ENCODE results near the gene NGEF. TPM values are rescaled to one million over a fixed set of nuclear protein-coding genes. Genes with fewer than 3 reads are reported as not detected.
"Not testable (repeated sequence)": the region's sequence is repeated elsewhere in the genome, so short reads cannot be mapped to it uniquely, and the experiment has no call there.

NGEF gene
- total RNA-seq, 1 experiment from 2014 or later: 35.4 TPM

DNA sequence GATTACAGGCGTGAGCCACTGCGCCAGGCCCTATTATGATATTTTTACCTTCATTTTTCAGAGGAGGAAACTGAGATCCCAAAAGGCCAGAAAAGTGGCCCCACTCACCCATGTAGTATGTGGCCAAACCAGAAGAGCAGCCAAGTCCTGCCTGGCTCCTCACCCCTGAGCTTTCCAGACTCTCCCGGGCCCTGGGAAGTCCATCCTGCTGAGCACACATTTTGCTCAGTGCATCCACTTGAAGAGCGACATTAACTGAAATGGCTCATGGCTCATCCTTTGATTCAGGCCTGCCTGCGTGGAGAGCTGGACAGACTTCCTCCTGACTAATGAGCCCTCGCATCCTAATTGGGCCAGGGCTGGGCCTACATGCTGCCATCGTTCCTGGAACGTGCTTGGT is 9.5 kb upstream of the NGEF start:
- DNase-seq (ENCODE audit: low read depth): no peak

DNA sequence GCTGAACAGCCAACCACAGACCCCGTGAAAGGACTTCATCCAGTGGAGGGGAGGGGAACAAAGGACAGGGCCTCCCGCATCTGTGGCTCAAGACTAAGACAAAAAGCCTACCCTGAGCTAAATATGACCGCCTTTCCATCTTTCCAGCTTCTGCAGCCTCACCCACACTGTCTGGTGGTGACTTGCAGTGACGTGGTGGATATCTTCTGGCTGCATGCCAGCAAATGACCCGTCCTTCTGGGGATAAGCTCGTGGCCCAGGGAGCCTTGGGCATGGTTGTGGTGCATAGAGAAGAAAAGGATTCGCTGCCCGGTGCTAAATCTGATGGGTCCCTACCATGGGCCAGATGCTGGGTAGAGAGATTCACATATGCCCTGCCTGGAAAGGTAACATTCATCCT is 8.7 kb upstream of the NGEF start:
- DNase-seq (ENCODE audit: low read depth): peak; percentile 77

DNA sequence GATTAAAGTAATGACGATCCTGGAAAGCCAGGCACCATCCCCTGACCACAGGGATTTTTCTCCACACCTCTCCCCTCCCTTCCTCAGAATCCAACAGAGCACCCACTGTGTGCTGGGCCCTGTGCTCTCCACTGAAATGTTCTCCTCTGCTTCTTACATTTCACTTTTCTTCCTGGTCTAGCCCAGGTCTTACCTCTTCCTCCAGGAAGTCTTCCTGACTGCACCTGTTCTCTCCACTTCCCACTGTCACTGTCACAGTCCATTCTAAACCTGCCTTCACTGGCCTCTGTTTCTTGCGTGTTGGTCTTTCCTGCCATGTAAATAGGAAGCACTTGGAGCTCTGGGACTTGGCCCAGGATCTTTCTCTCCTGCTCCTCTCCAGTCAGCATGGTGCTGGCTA is 7.4 kb upstream of the NGEF start:
- no peak for DNase-seq (ENCODE audit: low read depth)

DNA sequence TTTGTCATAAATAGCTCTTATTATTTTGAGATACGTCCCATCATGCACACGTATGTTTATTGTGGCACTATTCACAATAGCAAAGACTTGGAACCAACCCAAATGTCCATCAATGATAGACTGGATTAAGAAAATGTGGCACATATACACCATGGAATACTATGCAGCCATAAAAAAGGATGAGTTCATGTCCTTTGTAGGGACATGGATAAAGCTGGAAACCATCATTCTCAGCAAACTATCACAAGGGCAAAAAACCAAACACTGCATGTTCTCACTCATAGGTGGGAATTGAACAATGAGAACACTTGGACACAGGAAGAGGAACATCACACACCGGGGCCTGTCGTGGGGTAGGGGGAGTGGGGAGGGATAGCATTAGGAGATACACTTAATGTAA is 6.6 kb upstream of the NGEF start:
- not testable (repeated sequence) for DNase-seq (ENCODE audit: low read depth)

DNA sequence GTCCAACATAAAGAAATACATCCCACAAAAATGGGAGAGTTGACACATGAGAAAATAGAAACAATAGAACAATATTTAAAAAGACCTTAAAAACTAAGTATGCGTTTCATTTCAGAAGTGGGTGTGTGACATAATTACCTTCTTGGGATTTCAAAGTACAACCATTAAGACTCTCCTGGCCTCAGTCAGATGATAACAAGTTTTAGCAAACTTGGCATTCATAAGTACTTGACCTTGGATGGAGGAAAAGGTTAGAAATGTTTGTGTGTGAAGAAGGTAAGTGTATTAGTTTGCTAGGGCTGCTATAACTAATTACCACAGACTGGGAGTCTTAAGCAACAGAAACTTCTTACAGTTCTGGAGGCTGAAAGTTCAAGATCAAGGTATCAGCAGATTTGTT is 4.9 kb upstream of the NGEF start:
- DNase-seq (ENCODE audit: low read depth): no peak

DNA sequence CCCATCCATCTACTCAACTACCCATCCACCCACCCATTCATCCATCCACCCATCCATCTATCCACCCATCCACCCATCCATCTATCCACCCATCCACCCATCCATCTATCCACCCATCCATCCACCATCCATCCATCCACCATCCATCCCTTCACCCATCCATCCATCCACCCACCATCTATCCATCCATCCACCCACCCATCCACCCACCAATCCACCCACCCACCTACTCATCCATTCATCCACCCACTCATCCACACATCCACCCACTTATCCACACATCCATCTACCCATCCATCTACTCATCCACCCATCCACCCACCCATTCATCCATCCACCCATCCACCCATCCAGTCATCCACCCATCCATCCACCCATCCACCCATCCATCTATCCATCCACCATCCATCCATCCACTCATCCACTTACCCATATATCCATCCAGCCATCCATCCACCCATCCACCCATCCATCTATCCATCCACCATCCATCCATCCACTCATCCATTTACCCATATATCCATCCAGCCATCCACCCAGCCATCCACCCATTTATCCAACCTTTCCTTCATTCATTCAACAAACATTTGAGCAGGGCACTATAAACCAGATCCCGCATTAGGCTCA is 2.1 kb upstream of the NGEF start:
- no peak for DNase-seq (ENCODE audit: low read depth)

DNA sequence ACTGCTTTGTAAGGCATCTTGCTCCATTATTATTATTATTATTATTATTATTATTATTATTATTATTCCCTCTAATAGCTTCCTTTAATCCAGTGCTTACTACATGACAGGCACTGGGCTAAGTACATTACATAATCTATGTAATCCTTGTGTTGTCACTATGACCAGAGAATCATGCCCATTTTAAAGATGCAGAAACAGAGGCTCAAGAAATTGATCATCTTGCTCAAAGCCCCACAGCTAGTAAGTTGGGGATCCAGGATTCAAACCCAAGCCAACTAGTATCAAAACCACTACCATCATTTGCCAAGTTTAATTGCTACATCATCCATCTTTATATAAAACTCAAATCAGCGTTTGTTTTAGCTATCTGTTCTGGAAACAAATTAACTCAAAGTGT is 594 bp upstream of the NGEF start:
- no peak for DNase-seq (ENCODE audit: low read depth)

DNA sequence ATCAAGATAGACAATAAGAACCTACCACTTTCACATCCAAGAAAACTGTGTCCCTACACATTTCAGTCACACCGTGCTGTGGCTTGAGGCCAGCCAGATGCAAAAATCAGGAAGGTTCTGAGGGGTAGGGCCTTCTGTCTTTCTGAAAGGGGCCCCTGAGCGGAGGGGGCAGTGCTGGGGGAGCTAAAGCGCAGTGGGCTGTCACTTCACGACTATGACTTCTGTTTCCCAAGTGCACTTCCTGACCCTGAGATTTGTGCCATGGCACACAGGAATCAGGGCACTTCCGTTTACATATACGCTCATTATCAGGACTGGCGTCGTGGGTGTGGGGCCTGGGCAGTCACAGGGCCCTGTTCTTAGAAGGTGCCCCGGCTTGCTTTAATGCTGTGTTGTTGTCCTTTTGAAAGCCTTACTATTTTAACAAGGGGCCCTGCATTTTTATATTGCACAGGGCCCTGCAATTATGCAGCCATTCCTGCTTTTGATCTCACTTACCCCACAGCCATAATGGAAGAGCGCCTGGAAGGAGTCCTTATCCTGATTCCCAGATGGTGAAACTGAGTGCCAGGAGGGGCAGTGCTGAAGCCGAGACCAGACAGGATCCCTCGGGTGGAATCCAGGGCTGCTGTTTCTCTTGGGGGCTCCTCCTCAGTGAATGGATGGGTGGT is 620 bp downstream of the NGEF start:
- no peak for DNase-seq (ENCODE audit: low read depth)

DNA sequence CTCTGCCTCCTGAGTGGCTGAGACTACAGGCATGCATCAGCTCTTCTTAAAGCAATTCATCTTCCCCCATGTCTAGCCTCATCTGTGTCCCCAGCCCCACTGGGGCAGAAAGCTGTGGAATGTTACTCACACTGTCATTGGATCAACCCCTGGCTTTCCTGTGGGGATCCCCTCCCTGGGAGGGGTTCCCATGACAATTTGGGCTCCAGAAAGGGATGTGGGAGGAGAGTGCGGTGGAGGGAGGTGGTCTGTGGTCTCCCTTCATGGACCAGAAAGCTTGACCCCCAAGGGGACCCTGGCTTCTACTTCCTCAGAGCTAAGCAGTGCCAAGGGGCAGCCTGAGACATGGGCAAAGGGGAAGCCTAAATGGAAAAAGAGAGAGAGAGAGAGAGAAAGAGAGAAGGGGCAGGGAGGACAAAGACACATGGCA is 1.3 kb downstream of the NGEF start:
- no peak for DNase-seq (ENCODE audit: low read depth)

DNA sequence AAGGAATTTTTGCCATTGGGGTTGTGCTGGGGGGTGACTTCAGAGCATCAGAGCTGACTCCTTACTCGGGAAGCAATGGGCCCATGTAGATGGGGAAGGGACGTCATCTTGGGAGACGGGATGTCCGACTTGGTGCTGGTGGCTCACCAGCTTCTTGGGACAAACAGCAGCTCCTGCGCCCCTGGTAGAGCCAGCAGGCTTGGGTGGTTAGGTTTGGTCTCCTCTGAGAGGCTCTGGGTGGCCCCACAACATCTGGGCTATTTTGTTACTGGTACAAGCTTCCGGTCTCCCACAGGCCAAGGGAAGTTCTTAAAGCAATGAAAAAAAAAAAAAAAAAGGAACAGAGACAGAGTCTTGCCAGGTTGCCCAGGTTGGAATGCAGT is 1.8 kb downstream of the NGEF start:
- DNase-seq (ENCODE audit: low read depth): no peak

DNA sequence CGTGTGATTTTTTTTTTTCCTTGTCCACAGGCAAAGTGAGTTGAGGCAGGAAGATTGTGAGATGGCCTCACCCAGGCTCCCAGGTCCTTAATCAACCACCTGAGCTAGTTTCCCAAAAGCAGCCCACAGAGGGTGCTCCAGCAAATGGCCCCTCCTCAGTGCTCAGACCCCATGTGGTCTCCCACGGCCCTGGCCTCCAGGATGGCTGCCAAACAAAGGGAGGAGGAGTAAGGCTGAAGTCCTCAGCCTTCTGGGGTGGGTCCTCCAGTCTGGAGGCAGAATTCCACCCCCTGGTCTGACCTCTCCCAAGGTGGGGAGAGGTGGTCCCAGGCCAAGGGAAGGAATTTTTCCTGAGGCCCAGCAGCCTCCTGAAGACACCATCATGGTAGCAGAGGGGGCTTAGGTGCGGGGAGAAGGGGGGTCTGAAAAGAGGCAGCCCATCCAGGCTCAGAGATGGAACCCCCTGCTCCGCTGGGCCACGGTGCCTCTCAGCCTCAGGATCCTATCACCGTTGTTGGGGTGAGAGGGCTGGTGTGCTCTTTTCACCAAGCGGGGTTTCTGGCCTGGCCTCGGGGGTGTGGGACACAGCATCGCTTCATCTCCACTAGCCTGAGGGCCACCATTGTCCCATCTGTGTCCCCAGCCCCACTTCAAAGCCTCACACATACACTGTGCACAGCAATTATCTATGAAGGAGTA is 2.3 kb downstream of the NGEF start:
- no peak for DNase-seq (ENCODE audit: low read depth)

DNA sequence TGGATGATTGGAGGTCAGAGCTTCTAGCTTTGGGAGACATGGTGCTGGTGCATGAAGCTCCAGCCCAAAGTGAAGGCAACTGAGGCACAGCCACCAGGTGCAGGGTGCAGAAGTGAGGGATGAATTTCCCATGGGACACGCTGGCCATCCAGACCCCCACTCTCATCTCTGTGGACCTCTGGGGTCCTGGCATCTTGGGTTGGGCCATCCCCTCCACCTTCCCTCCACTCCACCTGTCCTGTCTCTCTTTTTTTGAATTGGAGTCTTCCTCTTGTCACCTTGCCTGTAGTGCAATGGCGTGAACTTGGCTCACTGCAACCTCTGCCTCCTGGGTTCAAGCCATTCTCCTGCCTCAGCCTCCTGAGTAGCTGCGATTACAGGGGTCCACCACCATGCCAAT is 3.4 kb downstream of the NGEF start:
- no peak for DNase-seq (ENCODE audit: low read depth)

DNA sequence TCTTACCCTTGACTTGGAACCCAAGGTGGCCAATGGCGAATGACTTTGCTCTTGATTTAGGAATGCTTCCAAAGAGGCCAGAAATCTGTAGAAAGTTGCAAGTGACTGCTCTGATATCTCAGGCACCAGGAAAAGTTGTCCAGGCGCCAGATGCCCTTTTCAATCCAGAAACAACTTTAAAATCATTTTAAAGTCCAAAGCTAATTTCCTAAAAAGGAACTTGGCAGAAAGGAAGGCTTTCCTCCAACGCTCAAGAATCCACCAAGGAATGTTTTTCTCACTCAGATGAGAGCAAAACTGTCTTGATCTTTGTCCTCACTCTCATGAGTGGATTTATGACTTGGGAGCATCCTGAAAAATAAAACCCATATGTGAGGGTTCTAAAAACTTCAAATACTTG is 5.3 kb downstream of the NGEF start:
- DNase-seq (ENCODE audit: low read depth): no peak

DNA sequence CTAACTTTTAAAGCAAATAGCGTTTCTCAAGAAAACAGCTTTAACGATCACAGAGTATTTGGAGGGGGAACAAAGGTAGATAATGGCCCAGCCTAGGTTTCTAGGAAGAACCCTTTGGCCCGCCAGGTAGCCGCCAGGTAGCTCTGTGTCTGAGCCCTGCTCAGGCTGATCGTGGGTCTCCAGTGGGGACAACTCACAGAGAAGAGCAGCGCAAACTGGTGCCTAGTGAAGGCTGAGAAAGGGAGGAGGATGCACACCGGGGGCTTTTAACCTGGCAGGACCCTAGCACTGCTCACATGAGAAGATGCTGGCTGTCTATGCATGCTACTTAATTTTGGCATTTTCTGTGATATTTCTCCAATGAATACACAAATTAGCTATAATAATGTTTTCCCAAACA is 5.8 kb downstream of the NGEF start:
- DNase-seq (ENCODE audit: low read depth): no peak

DNA sequence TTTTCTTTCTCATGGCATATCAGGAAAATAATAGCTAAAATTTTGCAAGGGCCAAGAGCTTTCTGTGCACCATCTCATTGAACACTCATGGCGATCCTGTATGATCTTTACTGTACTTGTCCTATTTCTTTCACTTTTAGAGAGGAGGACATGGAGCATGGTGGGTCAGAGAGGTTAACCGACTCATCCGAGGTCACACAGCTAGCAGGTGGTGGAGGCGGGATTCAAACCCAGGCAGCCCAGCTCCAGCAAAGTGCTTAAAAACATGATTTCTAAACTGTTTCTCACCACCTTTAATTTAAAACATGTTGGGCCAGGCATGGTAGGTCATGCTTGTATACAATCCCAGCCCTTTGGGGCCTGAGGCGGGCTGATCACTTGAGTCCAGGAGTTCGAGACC is 6.4 kb downstream of the NGEF start:
- no peak for DNase-seq (ENCODE audit: low read depth)

DNA sequence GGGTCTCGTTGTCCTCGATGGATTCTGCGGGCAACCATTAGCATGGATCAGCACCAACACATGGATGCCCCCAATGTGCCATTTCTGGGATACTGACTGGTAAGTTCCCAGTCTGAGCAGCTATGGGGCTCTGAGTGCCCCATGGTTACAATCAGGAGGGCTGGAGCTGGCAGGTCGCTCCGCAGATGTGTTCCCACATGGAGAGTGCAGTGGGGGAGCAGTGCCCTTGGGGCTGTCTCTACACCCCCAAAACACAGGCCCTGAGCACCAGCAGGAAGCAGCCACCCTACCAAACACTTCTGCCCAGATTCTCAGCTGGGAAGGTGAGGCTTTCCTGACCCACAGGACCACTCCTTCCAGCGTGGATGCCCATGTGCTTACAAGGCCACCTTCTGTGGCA is 8.0 kb downstream of the NGEF start:
- no peak for DNase-seq (ENCODE audit: low read depth)

DNA sequence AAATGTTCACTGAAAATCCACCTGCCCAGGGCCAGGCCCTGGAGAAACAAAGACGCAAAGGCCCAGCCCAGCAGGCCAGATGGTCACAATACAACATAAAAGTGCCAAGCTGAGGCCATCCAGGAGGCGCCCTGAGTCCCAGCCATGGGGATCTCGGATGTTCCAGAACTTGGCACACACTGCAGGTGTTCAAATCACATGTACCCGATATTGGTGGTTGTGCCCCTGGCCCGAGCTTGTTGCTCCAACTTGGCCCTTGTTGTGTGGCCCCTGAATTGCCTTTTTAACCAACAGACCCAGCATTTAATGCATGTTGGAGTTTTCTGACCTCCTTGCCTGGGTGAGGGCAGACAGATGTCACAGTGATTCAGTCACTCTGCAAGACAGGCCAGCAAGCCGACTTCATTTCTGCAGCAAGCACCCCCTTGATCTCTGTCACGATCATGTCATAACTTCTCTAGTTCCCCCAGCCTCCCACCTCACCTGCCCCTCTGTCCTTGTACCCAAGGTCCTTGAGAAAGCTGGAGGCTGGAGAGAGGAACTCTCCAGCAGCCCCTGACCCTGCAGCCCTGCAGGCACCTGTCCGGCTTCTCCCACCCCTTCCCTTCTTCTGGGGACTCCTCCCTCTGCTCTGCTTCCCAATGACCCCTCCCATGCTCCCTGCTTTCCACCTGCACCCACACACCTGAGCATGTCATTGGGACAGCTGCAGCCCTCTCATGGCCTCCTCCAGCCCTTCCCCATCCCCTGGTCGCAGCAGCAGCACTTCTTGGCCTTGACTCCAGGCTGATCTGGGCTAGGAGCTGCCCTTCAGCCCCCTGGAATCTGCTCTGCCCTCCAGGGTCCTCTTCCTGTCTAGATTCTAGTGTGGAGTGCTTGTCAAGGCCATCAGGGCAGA is 9.1 kb downstream of the NGEF start:
- DNase-seq (ENCODE audit: low read depth): no peak

DNA sequence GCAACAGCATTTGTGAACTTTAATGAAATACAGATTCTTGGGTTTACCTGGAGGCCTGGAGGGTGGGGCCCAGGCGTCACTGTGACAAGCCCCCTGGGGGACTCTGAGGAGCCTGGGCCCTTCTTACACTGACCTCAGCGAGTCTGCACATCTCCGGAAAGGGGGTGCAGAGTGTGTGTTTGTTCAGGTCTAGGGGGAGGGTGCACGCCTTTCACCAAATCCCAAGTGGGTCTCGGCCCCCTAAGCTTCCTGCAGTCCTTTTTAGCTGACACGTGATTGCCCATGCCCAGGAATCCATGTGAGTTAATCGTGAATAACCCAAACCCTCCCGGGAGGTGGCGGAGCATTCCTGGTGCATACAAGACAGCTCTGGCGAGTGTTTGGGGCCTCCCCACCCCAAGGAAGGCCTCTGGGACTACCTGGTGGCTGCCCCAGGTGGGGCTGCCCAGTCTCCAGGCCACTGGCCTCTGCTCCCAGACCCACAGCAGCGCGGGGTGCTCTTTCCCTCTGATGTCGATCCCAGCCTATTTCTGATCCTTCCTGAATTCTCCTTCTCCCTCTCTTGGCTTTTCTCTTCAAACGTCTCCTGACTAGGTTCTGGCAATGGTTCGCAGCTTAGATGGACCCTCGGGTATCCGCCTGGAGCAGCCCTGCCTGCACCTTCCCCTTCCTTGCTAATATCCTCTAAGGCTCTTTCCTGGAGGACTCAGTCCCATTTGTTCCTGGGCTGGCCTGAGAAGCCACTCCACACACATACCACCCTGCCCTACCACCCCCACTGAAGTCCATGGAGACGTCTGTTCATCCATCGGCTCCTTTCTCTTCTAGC is 10.0 kb downstream of the NGEF start:
- DNase-seq (ENCODE audit: low read depth): no peak

DNA sequence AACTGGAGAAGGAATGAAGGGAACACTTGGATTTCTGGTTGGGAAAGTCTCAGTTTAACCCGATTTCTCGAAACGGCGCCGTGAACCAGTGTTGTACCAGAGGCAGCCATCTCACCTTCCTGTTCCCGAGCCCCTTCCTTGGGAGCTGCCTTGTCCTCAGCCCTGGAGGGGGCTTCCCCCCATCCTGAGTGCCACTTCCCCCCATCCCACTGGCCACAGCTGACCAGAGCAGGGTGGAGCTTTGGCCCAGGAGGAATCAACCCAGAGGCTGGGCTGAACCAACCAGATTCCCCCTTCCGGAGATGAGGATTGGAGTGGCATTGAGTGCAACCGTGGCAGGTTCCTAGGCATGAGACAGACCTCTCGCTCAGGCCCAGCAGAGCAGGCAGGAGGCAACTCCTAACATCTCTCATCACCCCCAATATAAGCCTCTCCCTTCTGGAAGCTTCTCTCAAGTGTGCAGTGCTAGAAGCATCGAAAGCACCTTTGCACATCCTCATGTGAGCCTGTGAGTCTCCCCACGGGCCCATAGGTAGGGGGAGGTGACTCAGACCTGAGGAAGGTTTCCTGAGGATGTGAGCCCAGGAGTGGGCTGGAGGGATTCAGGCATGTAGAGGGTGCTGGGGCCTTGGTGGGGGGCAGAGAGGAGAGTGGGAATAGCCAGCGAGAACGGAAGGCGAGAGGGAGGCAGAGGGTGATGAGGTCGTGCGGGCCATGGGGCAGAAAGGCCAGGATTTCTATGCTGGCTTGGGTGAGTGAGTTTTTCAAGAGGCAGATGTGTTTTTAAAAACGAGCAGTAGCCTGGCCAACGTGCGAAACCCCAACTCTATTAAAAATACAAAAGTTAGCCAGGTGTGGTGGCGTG is 11.9 kb downstream of the NGEF start:
- no peak for DNase-seq (ENCODE audit: low read depth)

DNA sequence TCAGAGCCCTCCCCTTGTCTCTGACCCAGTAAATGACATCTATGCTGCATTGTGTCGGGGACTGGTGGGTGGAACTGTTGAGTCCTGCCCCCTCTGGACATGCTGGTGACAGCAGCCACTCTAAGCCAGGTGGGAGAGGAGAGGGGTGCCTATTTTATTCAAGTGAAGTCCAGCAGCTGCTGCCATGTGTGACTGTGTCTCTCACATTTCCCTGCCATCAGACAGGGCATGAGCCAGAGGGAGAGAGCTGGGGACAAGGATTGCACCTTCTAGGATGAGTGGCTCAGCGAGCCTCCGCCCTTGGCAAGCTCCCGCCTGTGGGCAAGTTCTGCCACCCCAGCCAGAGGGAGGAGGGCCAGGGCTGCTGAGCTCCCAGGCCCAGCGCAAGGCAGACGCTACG is 13.7 kb downstream of the NGEF start:
- DNase-seq (ENCODE audit: low read depth): no peak

DNA sequence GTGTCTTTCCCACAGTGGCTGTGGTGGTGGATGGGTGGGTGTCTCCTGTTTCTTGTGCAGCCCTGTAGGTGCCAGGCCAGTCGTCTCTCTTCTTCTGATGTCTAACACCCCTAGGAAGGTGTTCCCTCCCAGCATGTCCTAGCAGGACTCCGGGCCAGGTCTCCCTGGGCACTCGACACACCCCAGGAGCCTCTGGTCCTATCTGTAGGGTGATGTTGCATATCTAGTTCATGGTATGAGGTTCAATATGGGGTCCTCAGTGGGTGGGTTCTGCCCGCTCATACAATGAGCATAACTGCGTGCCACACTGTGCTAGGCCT is 14.4 kb downstream of the NGEF start:
- DNase-seq (ENCODE audit: low read depth): no peak
